ENCODE results near the gene ACACB. TPM values are rescaled to one million over a fixed set of nuclear protein-coding genes. Genes with fewer than 3 reads are reported as not detected.

The ACACB gene
- total RNA-seq, 1 donor from 2014 or later, result 22.7 TPM

DNA sequence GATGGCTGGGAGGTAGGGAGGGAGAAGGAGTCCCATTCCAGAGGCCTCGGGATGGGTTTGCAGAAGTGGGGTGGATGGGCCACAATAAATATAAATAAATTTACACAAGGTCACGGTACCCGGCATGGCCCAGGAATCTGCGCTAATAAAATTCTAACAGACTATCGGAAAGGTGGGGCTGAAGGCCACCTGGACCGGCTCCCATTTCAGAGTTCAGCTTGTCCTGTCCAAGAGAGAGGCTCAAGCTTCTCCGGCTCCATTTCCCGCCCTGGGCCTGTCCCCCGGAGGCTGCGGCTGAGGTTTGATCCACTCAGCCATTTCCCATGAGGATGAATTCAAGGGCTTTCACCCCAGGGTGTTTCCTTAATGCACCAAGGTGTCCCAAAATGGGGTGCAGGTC, 162.5 kb downstream of the ACACB start:
- Mint-ChIP-seq H3K4me3 (no peak overlapping the region), H3K27ac (no peak overlapping the region)

DNA sequence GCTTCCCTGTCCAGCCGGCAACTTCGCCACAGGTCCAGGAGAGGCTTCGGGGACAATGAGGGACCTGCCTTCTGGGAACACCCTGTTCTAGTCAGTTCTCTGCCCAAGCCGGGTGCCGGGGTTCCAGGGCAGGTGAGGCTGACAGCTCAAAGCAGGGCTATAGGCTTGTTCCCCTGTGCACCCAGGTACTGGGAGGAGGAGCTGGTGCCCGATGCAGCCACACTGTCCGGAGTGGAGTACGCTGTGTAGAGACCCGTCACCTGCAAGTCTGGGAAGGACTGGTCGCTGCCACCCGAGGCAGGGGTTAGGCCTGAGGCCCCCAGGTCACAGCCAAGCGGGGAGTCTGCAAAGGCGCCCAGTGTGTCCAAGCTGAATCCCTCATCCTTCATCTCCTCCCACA, 163.1 kb downstream of the ACACB start:
- no peak for DNase-seq (ENCODE audit: extremely low spot score, unreplicated experiment)
- no peaks in the 10 kb centered on the region for H3K27me3 Mint-ChIP-seq
- peaks cover 12% of the 10 kb centered on the region for H3K4me1 Mint-ChIP-seq (ENCODE audit: unreplicated experiment)
- H3K27ac Mint-ChIP-seq, result no peak overlapping the region
- no peaks in the 10 kb centered on the region for H3K36me3 Mint-ChIP-seq
- H3K9me3 Mint-ChIP-seq, result no peaks in the 10 kb centered on the region
- H3K4me3 Mint-ChIP-seq, result no peak overlapping the region
- TF ChIP-seq, protein P1, sequence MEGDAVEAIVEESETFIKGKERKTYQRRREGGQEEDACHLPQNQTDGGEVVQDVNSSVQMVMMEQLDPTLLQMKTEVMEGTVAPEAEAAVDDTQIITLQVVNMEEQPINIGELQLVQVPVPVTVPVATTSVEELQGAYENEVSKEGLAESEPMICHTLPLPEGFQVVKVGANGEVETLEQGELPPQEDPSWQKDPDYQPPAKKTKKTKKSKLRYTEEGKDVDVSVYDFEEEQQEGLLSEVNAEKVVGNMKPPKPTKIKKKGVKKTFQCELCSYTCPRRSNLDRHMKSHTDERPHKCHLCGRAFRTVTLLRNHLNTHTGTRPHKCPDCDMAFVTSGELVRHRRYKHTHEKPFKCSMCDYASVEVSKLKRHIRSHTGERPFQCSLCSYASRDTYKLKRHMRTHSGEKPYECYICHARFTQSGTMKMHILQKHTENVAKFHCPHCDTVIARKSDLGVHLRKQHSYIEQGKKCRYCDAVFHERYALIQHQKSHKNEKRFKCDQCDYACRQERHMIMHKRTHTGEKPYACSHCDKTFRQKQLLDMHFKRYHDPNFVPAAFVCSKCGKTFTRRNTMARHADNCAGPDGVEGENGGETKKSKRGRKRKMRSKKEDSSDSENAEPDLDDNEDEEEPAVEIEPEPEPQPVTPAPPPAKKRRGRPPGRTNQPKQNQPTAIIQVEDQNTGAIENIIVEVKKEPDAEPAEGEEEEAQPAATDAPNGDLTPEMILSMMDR (conservative IDR thresholded peaks at IDR 0.05), result no peak

More for the DNA sequence above, 162.5 kb downstream of the ACACB start:
- H3K27me3 Mint-ChIP-seq, result no peaks in the 10 kb centered on the region
- H3K9me3 Mint-ChIP-seq, result no peaks in the 10 kb centered on the region
- no peaks in the 10 kb centered on the region for H3K36me3 Mint-ChIP-seq
- TF ChIP-seq, protein P1 (conservative IDR thresholded peaks at IDR 0.05), result no peak
- no peak for DNase-seq (ENCODE audit: extremely low spot score, unreplicated experiment)
- peaks cover 12% of the 10 kb centered on the region for H3K4me1 Mint-ChIP-seq (ENCODE audit: unreplicated experiment)

DNA sequence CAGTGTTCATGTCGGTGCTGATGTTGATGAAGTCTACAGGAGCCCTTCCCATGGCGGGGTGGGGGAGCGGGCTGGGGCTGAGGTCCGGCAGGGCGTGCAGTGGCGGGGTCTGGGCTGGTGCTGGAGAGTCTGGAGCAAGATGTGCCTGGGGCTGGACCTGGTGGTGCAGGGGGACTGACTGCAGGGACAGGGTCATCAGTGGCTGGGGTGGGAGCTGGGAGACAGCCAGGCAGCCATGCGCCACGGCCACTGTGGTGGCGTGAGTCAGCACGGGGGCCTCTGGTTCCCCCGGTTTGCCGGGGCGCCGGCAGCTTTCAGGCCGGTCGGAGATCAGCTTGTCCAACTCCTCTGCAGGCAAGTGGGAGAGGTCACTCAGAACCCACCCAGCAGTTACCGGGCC, 165.1 kb downstream of the ACACB start:
- Mint-ChIP-seq H3K27ac (no peak overlapping the region), H3K27me3 (no peaks in the 10 kb centered on the region), H3K4me1 (ENCODE audit: unreplicated experiment) (peaks cover 12% of the 10 kb centered on the region), H3K4me3 (no peak overlapping the region), H3K9me3 (no peaks in the 10 kb centered on the region), H3K36me3 (no peaks in the 10 kb centered on the region)
- TF ChIP-seq, protein P1 (conservative IDR thresholded peaks at IDR 0.05), result no peak
- DNase-seq (ENCODE audit: extremely low spot score, unreplicated experiment), result no peak

DNA sequence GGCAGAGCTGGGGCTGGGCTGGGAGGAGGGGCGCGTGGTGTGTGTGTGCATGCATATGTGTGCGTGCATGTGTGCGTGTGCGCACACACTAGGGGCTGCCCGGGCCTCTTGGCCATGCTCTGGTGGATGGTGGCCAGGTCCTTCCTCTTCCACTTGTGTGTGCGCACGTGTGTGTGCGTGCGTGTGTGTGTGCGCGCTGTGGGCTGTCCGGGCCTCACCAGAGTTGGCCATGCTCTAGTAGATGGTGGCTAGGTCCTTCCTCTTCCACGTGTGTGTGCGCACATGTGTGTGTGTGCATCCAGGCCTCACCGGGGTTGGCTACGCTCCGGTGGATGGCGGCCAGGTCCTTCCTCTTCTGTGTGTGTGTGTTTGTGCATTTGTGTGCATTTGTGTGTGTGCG, 168.0 kb downstream of the ACACB start:
- H3K36me3 Mint-ChIP-seq, result no peaks in the 10 kb centered on the region
- H3K4me3 Mint-ChIP-seq, result no peak overlapping the region
- no peak for DNase-seq (ENCODE audit: extremely low spot score, unreplicated experiment)
- H3K27me3 Mint-ChIP-seq, result no peaks in the 10 kb centered on the region
- H3K4me1 Mint-ChIP-seq (ENCODE audit: unreplicated experiment), result no peaks in the 10 kb centered on the region
- TF ChIP-seq, protein P1 (conservative IDR thresholded peaks at IDR 0.05), result no peak
- H3K9me3 Mint-ChIP-seq, result no peaks in the 10 kb centered on the region
- H3K27ac Mint-ChIP-seq, result no peak overlapping the region

DNA sequence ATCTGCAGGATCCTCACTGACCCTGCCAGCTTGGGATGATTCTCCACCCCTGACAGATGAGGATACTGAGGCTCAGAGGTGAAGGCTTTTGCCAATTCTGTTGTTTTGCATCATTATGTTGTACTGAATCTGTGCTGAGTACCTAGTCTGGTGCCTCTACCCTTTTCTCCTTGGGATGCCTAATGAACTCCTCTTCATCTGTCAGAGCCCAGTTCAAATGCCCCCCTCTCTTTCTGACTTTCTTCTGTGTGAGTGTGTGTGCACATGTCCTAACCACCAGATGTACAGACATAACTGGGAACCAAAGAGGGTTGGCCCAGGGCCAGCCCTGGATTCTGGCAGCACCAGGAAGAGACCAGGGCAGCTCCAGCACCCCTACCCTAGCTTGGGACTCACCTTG, 169.9 kb downstream of the ACACB start:
- TF ChIP-seq, protein P1 (conservative IDR thresholded peaks at IDR 0.05), result no peak
- no peak overlapping the region for H3K4me3 Mint-ChIP-seq
- peaks cover 3% of the 10 kb centered on the region for H3K4me1 Mint-ChIP-seq (ENCODE audit: unreplicated experiment)
- H3K9me3 Mint-ChIP-seq, result no peaks in the 10 kb centered on the region
- H3K36me3 Mint-ChIP-seq, result no peaks in the 10 kb centered on the region
- no peak for DNase-seq (ENCODE audit: extremely low spot score, unreplicated experiment)
- peaks cover 1% of the 10 kb centered on the region for H3K27me3 Mint-ChIP-seq
- H3K27ac Mint-ChIP-seq, result no peak overlapping the region

DNA sequence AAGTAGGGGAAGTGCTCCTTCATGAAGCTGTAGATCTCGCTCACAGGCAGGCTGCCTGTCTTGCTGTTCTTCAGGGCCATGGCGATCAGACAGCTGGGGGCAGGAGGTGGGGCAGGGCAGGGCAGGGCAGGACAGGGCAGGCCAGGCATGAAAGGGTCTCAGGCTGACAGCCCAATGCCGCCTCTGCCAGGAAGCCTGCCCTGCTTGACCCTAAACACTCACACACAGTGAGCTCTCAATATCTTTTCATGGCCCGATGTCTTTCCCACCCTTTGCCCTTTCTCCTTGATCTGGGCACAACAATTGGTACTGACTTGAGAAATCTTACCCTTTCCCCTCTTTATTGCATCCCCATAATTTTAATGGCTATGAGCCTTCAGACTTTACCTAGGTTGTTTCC, 170.3 kb downstream of the ACACB start:
- TF ChIP-seq, protein P1 (conservative IDR thresholded peaks at IDR 0.05), result no peak
- DNase-seq (ENCODE audit: extremely low spot score, unreplicated experiment), result no peak
- Mint-ChIP-seq H3K9me3 (no peaks in the 10 kb centered on the region), H3K36me3 (no peaks in the 10 kb centered on the region), H3K4me3 (no peak overlapping the region), H3K4me1 (ENCODE audit: unreplicated experiment) (peaks cover 7% of the 10 kb centered on the region), H3K27ac (no peak overlapping the region), H3K27me3 (peaks cover 4% of the 10 kb centered on the region)

All from type B pancreatic cell (in vitro differentiated cells).